Measurements from ENCODE around the gene NEURL1B.

The NEURL1B gene

GRCh38 chr5:172638209-172638768 is 2.8 kb upstream of the NEURL1B start:
- DNase-seq (ENCODE audit: low read depth): no peak
- TF ChIP-seq, protein P1, sequence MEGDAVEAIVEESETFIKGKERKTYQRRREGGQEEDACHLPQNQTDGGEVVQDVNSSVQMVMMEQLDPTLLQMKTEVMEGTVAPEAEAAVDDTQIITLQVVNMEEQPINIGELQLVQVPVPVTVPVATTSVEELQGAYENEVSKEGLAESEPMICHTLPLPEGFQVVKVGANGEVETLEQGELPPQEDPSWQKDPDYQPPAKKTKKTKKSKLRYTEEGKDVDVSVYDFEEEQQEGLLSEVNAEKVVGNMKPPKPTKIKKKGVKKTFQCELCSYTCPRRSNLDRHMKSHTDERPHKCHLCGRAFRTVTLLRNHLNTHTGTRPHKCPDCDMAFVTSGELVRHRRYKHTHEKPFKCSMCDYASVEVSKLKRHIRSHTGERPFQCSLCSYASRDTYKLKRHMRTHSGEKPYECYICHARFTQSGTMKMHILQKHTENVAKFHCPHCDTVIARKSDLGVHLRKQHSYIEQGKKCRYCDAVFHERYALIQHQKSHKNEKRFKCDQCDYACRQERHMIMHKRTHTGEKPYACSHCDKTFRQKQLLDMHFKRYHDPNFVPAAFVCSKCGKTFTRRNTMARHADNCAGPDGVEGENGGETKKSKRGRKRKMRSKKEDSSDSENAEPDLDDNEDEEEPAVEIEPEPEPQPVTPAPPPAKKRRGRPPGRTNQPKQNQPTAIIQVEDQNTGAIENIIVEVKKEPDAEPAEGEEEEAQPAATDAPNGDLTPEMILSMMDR (IDR thresholded peaks at IDR 0.05; ENCODE audit: low read length, missing control alignments): no peak

DNA sequence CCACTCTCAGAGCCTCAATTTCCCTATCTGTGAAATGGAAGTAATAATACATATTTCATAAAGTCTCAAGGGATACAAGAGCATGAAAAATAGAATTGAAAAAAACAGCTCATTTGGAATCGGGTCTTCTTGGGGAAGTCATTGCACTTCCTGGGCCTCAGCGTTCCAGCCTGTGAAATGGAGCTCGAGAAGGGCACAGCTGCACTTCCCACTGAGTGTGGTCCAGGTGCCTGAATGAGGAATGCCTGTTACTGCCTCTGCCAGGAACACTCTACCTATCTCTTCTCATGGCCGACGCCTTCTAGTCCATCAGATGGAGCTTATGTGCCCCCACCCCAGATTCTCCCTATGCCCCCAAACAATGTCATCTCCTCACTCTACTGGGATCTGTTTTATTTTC is 924 bp upstream of the NEURL1B start:
- no peak overlapping the region for H3K4me3 ChIP-seq (replicated peaks; ENCODE audit: low read depth, low read length)
- TF ChIP-seq, protein P1 (IDR thresholded peaks at IDR 0.05; ENCODE audit: low read length, missing control alignments): no peak
- no peak for DNase-seq (ENCODE audit: low read depth)

More at GRCh38 chr5:172638209-172638768, 2.8 kb upstream of the NEURL1B start:
- no peak overlapping the region for H3K4me3 ChIP-seq (replicated peaks; ENCODE audit: low read depth, low read length)

GRCh38 chr5:172641359-172642050 is 442 bp downstream of the NEURL1B start:
- DNase-seq (ENCODE audit: low read depth): no peak

GRCh38 chr5:172642051-172642409 is 967 bp downstream of the NEURL1B start:
- TF ChIP-seq, protein P1 (IDR thresholded peaks at IDR 0.05; ENCODE audit: low read length, missing control alignments): no peak
- DNase-seq (ENCODE audit: low read depth): no peak
- peak overlapping the region; percentile 49 for H3K4me3 ChIP-seq (replicated peaks; ENCODE audit: low read depth, low read length)

More at GRCh38 chr5:172641359-172642050, 442 bp downstream of the NEURL1B start:
- peak overlapping the region; percentile 49 for H3K4me3 ChIP-seq (replicated peaks; ENCODE audit: low read depth, low read length)
- TF ChIP-seq, protein P1 (IDR thresholded peaks at IDR 0.05; ENCODE audit: low read length, missing control alignments): no peak

- TF ChIP-seq, protein P1 (IDR thresholded peaks at IDR 0.05; ENCODE audit: low read length, missing control alignments): no peak
- H3K4me3 ChIP-seq (replicated peaks; ENCODE audit: low read depth, low read length): no peak overlapping the region
- no peak for DNase-seq (ENCODE audit: low read depth)
Measured at GRCh38 chr5:172642486-172642885, 1.4 kb downstream of the NEURL1B start.

GRCh38 chr5:172642926-172643871 is 2.1 kb downstream of the NEURL1B start:
- TF ChIP-seq, protein P1 (IDR thresholded peaks at IDR 0.05; ENCODE audit: low read length, missing control alignments): no peak
- no peak for DNase-seq (ENCODE audit: low read depth)
- H3K4me3 ChIP-seq (replicated peaks; ENCODE audit: low read depth, low read length): no peak overlapping the region

Measured in fibroblast of pulmonary artery (primary cell).